Tibial nerve (tissue), 3 donors: Measurements from ENCODE around the gene LOX.

ENCODE experiments used
- POLR2A ChIP-seq, 2 donors: fragments of 450-650 bp; IDR thresholded peaks; one replicate each; pipeline ENCODE4 v1.6.1; 2017; ENCODE audit warnings: antibody characterized with exemption in 2 of 2, mild to moderate bottlenecking in 2 of 2, moderate library complexity in 2 of 2
- TF ChIP-seq, protein P1 (sequence below), 5 experiments: fragments of 200-600 bp in 3 of 5; fragments of 450-650 bp in 2 of 5; sonication (generic) in 3 of 5; IDR thresholded peaks; one replicate each; pipeline ENCODE4 v1.5.1; 2016 to 2019; ENCODE audit warnings: antibody characterized with exemption in 5 of 5, mild to moderate bottlenecking in 3 of 5, moderate library complexity in 2 of 5

DNA sequence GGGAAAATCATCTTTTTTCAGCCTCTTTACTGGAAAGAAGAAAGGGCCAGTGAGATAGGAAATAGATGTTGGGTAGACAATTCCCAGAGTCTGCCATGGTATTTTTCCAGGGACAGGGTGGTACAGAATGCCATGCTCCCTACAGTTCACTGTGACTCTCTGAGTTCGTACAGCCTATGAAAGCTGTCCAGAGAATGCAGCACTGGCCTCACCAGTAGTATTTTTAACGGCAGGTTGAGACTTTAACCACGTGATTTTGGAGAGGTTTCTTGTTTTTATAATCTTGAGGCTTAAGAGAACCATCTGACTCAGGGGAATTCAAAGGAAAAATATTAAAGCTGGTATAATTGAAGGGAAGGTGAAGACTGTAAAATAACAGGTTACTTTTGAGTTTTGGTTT lies 41.1 kb upstream of the LOX start:
- TF ChIP-seq, protein P1, sequence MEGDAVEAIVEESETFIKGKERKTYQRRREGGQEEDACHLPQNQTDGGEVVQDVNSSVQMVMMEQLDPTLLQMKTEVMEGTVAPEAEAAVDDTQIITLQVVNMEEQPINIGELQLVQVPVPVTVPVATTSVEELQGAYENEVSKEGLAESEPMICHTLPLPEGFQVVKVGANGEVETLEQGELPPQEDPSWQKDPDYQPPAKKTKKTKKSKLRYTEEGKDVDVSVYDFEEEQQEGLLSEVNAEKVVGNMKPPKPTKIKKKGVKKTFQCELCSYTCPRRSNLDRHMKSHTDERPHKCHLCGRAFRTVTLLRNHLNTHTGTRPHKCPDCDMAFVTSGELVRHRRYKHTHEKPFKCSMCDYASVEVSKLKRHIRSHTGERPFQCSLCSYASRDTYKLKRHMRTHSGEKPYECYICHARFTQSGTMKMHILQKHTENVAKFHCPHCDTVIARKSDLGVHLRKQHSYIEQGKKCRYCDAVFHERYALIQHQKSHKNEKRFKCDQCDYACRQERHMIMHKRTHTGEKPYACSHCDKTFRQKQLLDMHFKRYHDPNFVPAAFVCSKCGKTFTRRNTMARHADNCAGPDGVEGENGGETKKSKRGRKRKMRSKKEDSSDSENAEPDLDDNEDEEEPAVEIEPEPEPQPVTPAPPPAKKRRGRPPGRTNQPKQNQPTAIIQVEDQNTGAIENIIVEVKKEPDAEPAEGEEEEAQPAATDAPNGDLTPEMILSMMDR (IDR thresholded peaks at IDR 0.05): no peak
- TF ChIP-seq POLR2A (IDR thresholded peaks at IDR 0.05): no peak
